Hematopoietic multipotent progenitor cell treated with erythropoietin and hydrocortisone succinate and interleukin-3 and kit ligand, for 4 days (in vitro differentiated cells): ENCODE measurements around the gene LDLRAD2.
A peak's percentile ranks its signal among the peaks of the same experiment; 100 is the strongest.
"Not testable (repeated sequence)": the region's sequence is repeated elsewhere in the genome, so short reads cannot be mapped to it uniquely, and the experiment has no call there.

ENCODE experiments used
- DNase-seq: peaks from one replicate; pipeline ENCODE4 v3.0.0-alpha.2; 2015

Gene LDLRAD2

GRCh38 chr1:21824926-21825325 is 12.9 kb downstream of the LDLRAD2 start:
- no peak for DNase-seq

- no peak for DNase-seq
Observed at GRCh38 chr1:21825393-21825792, 13.3 kb downstream of the LDLRAD2 start.

GRCh38 chr1:21826694-21827093 is 14.6 kb downstream of the LDLRAD2 start:
- DNase-seq = not testable (repeated sequence)

GRCh38 chr1:21827141-21827679 is 15.1 kb downstream of the LDLRAD2 start:
- DNase-seq = no peak

- no peak for DNase-seq
Observed at GRCh38 chr1:21828075-21828474, 16.0 kb downstream of the LDLRAD2 start.

- no peak for DNase-seq
Observed at GRCh38 chr1:21828506-21829210, 16.6 kb downstream of the LDLRAD2 start.

- no peak for DNase-seq
Observed at GRCh38 chr1:21829294-21829693, 17.2 kb downstream of the LDLRAD2 start.

GRCh38 chr1:21830792-21831453 is 18.9 kb downstream of the LDLRAD2 start:
- no peak for DNase-seq

- DNase-seq = no peak
Observed at GRCh38 chr1:21831454-21831970, 19.4 kb downstream of the LDLRAD2 start.

- no peak for DNase-seq
Observed at GRCh38 chr1:21833392-21833976, 21.4 kb downstream of the LDLRAD2 start.

- DNase-seq = peak; percentile 32
Observed at GRCh38 chr1:21834094-21834493, 22.0 kb downstream of the LDLRAD2 start.

- DNase-seq = no peak
Observed at GRCh38 chr1:21834666-21835065, 22.6 kb downstream of the LDLRAD2 start.

GRCh38 chr1:21836010-21836409 is 23.9 kb downstream of the LDLRAD2 start:
- no peak for DNase-seq

GRCh38 chr1:21836729-21837128 is 24.7 kb downstream of the LDLRAD2 start:
- no peak for DNase-seq

- no peak for DNase-seq
Observed at GRCh38 chr1:21837476-21837875, 25.4 kb downstream of the LDLRAD2 start.

GRCh38 chr1:21838359-21839157 is 26.5 kb downstream of the LDLRAD2 start:
- no peak for DNase-seq

GRCh38 chr1:21839337-21840037 is 27.4 kb downstream of the LDLRAD2 start:
- no peak for DNase-seq

GRCh38 chr1:21840981-21841380 is 28.9 kb downstream of the LDLRAD2 start:
- DNase-seq = no peak

GRCh38 chr1:21841852-21842466 is 29.9 kb downstream of the LDLRAD2 start:
- no peak for DNase-seq

- DNase-seq = no peak
Observed at GRCh38 chr1:21842606-21843162, 30.6 kb downstream of the LDLRAD2 start.

GRCh38 chr1:21843208-21843607 is 31.1 kb downstream of the LDLRAD2 start:
- DNase-seq = no peak
